OCI-LY7 (cell line): ENCODE measurements around the gene MAPK12. TPM values are rescaled to one million over a fixed set of nuclear protein-coding genes. Genes with fewer than 3 reads are reported as not detected.

Source experiments
- BruUV-seq: library from RNA; stranded (reverse); fragments of 400-500 nt; replicated peaks from 2 replicates; lab custom pipeline; 2021; lab: Mats Ljungman, UMichigan
- CTCF ChIA-PET: fragments of 300-600 bp; sonication (Branson Sonifier 250); formaldehyde crosslinking; loops from one replicate; lab custom pipeline; 2022; ENCODE audit warnings: antibody characterized with exemption; ENCODE audit not compliant: unreplicated experiment; lab: Charles Lee
- POLR2A ChIA-PET: fragments of 300-600 bp; sonication (Branson Sonifier 250); formaldehyde crosslinking; loops from one replicate; lab custom pipeline; 2022; ENCODE audit warnings: antibody characterized with exemption; lab: Charles Lee
- DNase-seq: peaks from one replicate; pipeline ENCODE4 v3.0.0-alpha.2; 2015; ENCODE audit warnings: low spot score
- H2AFZ ChIP-seq: fragments of 200-600 bp; sonication (generic), shearing (Covaris generic); 2 replicates; pipeline ENCODE4 v1.6.1; 2014; ENCODE audit warnings: mild to moderate bottlenecking, antibody characterized with exemption, low read length, moderate library complexity
- H3K27ac ChIP-seq: fragments of 200-600 bp; sonication (generic); 2 replicates; pipeline ENCODE4 v1.5.1; 2014; ENCODE audit warnings: mixed run types, low read depth, mild to moderate bottlenecking, moderate library complexity, low read length, inconsistent platforms; ENCODE audit not compliant: poor library complexity, severe bottlenecking
- H3K36me3 ChIP-seq: fragments of 200-600 bp; sonication (generic); 2 replicates; pipeline ENCODE4 v1.6.1; 2014; ENCODE audit warnings: mild to moderate bottlenecking, antibody characterized with exemption, low read length, moderate library complexity, mixed read lengths; ENCODE audit not compliant: insufficient read depth
- H3K4me1 ChIP-seq: fragments of 200-600 bp; sonication (generic); 2 replicates; pipeline ENCODE4 v1.5.1; 2014; ENCODE audit warnings: mild to moderate bottlenecking, low read length; ENCODE audit not compliant: insufficient read depth, poor library complexity, severe bottlenecking
- H3K4me2 ChIP-seq: fragments of 200-600 bp; sonication (generic); 2 replicates; pipeline ENCODE4 v1.6.1; 2014; ENCODE audit warnings: mild to moderate bottlenecking, low read length
- H3K4me3 ChIP-seq: fragments of 200-600 bp; sonication (generic); 2 replicates; pipeline ENCODE4 v1.5.1; 2014; ENCODE audit warnings: mild to moderate bottlenecking, low read depth, low read length; ENCODE audit not compliant: poor library complexity, severe bottlenecking
- H3K79me2 ChIP-seq: fragments of 200-600 bp; sonication (generic); 2 replicates; pipeline ENCODE4 v1.6.1; 2016; ENCODE audit warnings: low read depth, mild to moderate bottlenecking, low read length, moderate library complexity, mixed read lengths; ENCODE audit not compliant: insufficient read depth
- H3K9me2 ChIP-seq: fragments of 200-600 bp; sonication (generic); 2 replicates; pipeline ENCODE4 v1.6.1; 2016; ENCODE audit warnings: mild to moderate bottlenecking, low read length, mixed read lengths; ENCODE audit not compliant: insufficient read depth
- H3K9me3 ChIP-seq: fragments of 200-600 bp; sonication (generic); 2 replicates; pipeline ENCODE4 v1.6.1; 2014; ENCODE audit warnings: mild to moderate bottlenecking, mixed run types, low read length, mixed read lengths
- H4K20me1 ChIP-seq: fragments of 200-600 bp; sonication (generic); 2 replicates; pipeline ENCODE4 v1.6.1; 2014; ENCODE audit warnings: mild to moderate bottlenecking, antibody characterized with exemption, low read length, moderate library complexity, mixed read lengths; ENCODE audit not compliant: insufficient read depth
- CTCF ChIP-seq: fragments of 200-600 bp; sonication (generic); conservative IDR thresholded peaks from 2 replicates; pipeline ENCODE4 v1.5.1; 2014; ENCODE audit warnings: mild to moderate bottlenecking, antibody characterized with exemption, low read length, moderate library complexity, mixed read lengths
- EZH2phosphoT487 ChIP-seq: fragments of 200-600 bp; sonication (generic); IDR thresholded peaks from 2 replicates; pipeline ENCODE4 v1.6.1; 2018; ENCODE audit warnings: low read depth, borderline replicate concordance, mild to moderate bottlenecking, mixed run types, antibody characterized with exemption, low read length, moderate library complexity, mixed read lengths
- intact Hi-C: fragments of 100-400 bp; cut with micrococcal nuclease; formaldehyde crosslinking; loops from one replicate; pipeline ENCODE4 v1.10.0; 2022; ENCODE audit not compliant: unreplicated experiment
- total RNA-seq, 2 experiments: library from RNA; depleted of rRNA in 1 of 2; stranded (reverse); fragments of >200 nt in 1 of 2; shearing (Covaris generic) in 1 of 2; gene quantifications; 2 replicates each; pipeline ENCODE4 v1.2.3, GENCODE V29; 2014 to 2022

Gene MAPK12
- total RNA-seq, 2 experiments from 2014 or later, result 84.9 to 93.6 TPM

GRCh38 chr22:50306753-50307749, 45.6 kb upstream of the MAPK12 start, which contains the start of gene PLXNB2:
Gene PLXNB2, minus strand, starts transcription at chr22:50307646. Its CDS starts 17,062 bp downstream, at chr22:50290584.
- no peak for TF ChIP-seq CTCF
- TF ChIP-seq EZH2phosphoT487, result no peak
- intact Hi-C loops, result no loop called here
- Histone ChIP-seq H3K9me3 (no peaks in the 10 kb centered on the region), H3K27ac (peak within 1 kb of the TSS; percentile 46), H3K4me1 (peaks cover 73% of the 10 kb centered on the region), H3K36me3 (no peaks in the 10 kb centered on the region), H3K9me2 (no peaks in the 10 kb centered on the region), H2AFZ (no peak within 1 kb of the TSS), H3K4me2 (peak within 1 kb of the TSS; percentile 54), H3K4me3 (peak within 1 kb of the TSS; percentile 15), H4K20me1 (no peaks in the 10 kb centered on the region), H3K79me2 (no peaks in the 10 kb centered on the region)
- CTCF ChIA-PET, result no interaction called here
- POLR2A ChIA-PET, result interaction anchor here (0.6 to 1.5 kb wide), 3 partner anchors 17 to 182 kb away, joined by 3 to 5 read pairs (median 3); no protein-coding TSS in a partner anchor
- no TSS peak for BruUV-seq
- no peak for DNase-seq

GRCh38 chr22:50305923-50306566, 44.6 kb upstream of the MAPK12 start:
- no peaks in the 10 kb centered on the region for H3K79me2 ChIP-seq
- no peaks in the 10 kb centered on the region for H3K9me3 ChIP-seq
- no TSS peak for BruUV-seq
- no peaks in the 10 kb centered on the region for H3K9me2 ChIP-seq
- ChIA-PET POLR2A (interaction anchor here (1.5 kb wide), 1 partner anchor 28 kb away, joined by 3 read pairs; no protein-coding TSS in a partner anchor), CTCF (no interaction called here)
- H3K4me3 ChIP-seq, result no peak overlapping the region
- no peak overlapping the region for H3K27ac ChIP-seq
- peaks cover 83% of the 10 kb centered on the region for H3K4me1 ChIP-seq
- no peaks in the 10 kb centered on the region for H4K20me1 ChIP-seq
- peak overlapping the region; percentile 49 for H3K4me2 ChIP-seq
- no peak for DNase-seq
- intact Hi-C loops, result no loop called here
- TF ChIP-seq CTCF, result no peak
- no peak for TF ChIP-seq EZH2phosphoT487
- no peak overlapping the region for H2AFZ ChIP-seq
- no peaks in the 10 kb centered on the region for H3K36me3 ChIP-seq
